Hematopoietic multipotent progenitor cell treated with erythropoietin and hydrocortisone succinate and interleukin-3 and kit ligand, for 6 days (in vitro differentiated cells): ENCODE data around the gene VSIG10L.
A peak's percentile ranks its signal among the peaks of the same experiment; 100 is the strongest.

ENCODE experiments used
- DNase-seq: peaks from one replicate; pipeline ENCODE4 v3.0.0-alpha.2; 2015

The VSIG10L gene

DNA sequence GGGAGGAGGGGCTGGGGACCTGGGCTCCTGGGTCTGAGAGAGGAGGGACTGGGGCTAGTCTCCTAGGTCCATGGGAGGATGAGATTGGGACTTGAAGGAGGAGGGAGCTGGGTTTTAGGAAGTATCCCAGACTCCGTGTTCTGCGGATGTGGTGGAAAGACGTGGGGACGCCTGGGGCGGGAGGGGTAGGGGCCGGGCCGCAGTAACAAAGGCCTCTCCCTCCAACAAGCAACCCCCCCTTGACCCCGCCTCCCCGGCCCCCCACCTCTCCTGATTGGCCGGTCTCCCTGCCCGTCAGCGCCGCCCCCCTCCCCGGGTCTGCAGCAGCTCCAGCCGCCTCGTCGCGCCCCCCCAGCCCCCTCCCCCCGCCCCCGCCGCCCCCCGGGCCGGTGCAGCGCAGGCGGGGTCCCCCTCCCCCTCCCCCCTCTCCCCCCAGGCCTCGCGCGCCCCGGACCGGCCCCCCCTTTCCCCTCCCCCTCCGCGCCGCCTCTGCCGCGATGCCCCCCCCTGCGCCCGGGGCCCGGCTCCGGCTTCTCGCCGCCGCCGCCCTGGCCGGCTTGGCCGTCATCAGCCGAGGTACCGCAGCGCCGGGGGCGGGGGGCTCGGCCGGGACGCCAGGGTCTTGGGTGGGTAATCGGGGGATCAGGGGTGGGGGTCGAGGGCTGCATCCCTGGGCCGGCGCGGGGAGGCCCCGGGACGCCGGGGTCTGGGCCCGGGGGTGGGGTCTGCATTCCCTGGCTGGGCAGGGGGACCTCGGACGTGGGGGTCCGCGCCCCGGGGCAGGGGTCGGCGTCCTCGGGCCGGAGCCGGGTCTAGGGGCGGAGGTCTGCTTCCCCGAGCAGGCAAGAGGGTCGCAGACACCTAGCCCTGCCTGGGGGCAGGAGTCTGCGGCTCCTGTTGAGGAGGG lies 30.3 kb downstream of the VSIG10L start, which contains the start of gene IGLON5:
Gene IGLON5 (plus strand): TSS at position 294 of the 907 bp plus-strand sequence. CDS start 204 bp downstream, at position 498.
- no peak for DNase-seq

DNA sequence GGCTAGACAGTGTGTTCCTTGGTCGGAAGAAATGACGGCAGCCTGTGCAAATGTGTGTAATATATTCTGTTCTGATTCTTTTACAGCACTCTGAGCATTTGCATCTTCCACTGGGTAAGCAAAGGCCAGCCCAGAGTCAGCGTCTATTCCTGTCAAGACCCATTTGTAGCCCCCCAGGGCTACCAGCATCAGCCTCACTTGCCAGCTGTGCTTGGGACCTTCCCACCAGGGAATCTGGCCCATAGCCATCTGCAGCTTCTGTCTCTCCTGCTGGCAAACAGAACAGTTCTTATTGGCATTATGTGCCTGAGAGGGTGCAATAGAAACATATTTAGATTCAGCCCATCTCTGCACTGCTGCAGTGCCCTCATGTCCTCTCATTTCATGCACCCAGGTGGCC lies 36.5 kb downstream of the VSIG10L start:
- DNase-seq = no peak

DNA sequence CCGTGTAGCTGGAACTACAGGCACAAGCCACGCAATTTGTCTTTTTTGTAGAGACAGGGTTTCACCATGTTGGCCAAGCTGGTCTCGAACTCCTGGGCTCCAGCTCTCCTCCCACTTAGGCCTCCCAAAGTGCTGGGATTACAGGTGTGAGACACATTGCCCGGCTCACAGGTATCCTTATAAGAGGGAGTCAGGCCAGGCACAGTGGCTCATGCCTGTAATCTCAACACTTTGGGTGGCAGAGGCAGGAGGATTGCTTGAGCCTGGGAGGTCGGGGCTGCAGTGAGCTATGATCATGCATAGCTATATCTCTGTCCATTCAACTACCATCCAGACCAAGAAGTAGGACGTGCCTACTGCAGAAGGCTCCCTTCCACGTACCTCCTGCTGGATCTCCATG lies 40.7 kb downstream of the VSIG10L start:
- DNase-seq = no peak

DNA sequence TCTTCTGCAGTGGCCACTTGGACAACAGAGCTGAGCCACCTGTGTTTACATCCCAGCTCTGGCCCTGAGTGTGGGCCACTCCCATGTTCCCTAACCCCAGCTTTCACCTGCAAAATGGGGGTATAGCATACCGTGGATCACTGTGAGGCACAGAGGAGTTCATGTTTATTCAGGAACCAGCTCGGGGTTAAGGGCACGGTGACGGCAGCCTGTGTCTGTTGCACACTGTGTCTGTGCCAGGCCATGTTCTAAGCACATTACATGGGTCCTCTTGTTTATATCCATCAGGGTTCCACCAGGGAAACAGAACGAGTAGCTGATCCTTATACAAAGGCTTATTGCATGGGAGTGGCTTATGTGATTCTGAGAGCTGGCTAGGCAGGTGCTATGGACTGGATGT lies 44.5 kb downstream of the VSIG10L start:
- DNase-seq = no peak

DNA sequence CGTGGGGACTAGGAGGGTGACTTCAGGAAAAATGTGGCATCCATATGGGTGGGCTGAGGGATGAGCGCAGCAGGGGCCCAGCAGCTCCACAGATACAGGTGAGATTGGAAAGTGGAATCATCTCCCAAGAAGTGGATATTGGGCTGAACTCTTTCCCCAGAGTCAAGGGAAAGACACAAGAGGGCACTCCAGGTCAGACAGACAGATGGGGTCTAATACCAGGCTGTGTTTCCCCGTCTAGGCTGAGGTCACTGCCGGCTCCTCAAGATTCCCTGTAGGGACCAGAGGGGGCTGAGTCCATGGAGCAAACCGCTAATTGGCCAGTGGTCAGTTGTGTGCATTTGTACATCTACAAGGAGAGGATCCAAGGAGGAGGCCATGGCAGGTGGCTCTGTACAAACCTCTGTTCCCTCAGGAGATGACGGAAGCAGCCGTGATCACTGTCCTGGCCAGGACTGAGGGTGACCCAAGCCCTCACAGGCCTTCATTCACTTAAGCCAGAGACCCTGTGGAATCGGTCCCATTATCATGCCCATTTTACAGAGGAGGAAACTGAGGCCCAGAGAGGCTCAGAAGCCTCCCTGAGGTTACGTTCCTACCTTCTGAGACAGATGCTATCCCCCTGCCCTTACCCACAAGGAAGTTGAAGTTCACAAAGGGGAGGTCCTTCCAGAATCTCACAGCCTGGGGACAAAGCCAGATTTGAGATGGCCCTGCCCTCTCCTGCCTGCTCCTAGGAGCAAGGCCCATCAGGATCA lies 45.4 kb downstream of the VSIG10L start:
- peak; percentile 15 for DNase-seq

DNA sequence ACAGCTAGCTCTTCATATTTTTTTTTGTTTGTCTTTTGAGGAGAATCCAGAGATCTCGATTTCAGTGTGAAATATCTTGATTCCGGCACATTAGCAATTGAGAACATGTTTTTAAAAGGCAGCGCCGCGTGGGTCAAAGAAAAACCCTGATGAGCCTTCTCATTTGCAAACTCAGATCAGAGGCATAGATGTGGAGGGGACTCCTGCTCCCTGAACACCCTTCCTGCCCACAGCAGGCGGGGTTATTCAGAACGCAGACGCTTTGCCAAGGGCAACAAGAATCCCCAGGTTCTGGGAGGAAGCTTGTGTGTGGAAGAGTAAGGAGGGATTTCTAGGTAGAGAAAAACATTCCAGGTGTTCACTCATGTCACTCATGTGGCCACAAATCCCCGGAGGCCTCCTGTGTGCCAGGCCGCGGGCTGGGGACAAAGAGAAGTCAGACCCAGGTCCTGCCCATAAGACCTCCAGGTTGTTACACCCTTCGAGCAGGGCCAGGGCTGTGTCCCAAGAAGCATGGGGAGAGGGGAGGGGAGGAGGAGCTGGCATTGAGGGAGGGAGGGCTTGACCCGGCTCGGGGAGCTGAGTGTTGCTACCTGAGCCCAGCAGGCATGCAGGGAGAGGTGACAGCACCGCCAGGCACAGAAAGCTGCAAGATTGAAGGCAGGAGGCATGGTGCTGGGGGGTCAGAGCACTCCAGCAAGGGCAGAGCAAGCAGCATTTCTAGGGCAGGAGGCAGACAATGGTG lies 46.4 kb downstream of the VSIG10L start:
- DNase-seq = no peak

DNA sequence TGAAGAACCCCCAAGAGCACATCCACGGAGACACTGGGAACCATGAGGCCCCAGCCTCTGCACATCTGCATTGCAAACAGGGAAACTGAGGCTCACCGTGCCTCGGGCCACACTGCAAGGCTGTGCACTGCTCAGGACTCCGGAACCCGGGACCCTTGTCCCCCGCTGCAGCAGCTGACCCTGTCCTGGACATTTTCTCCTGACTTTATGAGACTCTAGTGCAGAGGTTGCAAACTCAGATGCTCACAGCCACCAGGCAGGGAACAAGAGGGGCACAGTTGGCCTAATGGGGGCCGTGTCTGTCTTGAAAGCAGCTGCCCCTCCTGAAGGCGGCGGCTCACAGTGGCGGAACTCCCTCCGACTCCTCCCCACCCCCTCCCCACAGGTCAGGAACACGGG lies 47.0 kb downstream of the VSIG10L start:
- no peak for DNase-seq

DNA sequence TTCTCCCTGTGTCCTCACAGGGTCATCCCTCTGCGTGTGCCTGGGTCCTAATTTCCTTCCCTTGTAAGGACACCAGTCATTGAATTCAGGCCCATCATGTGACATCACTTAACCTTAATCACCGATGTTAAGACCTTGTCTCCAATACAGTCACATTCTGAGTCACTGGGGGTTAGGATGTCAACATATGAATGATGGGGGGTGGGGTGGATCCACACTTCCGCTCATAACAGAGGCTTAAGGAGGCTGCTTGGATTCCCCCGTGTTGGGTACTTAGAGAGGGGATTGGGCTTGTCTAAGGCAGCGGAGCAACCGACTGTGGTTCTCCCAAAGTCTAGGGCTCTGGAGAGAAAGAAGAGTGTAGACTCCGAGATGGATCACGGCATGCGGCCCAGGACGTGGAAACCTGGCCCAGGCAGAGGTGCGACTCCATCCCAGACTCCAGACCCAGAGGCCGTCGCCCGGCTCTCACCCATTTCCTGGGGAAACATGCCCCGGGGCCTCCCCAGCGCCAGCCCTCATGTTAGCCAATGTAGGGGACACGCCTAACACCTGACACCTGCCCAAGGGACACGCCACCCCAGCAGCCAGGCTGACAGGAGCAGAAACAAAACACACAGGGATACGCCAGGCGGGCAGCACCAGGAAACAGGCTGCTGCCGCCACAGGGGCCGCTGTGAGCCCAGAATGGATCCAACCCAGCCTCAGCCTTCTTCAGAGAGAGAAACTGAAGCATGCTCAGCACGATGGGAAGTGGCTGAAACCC lies 47.5 kb downstream of the VSIG10L start:
- DNase-seq = no peak

DNA sequence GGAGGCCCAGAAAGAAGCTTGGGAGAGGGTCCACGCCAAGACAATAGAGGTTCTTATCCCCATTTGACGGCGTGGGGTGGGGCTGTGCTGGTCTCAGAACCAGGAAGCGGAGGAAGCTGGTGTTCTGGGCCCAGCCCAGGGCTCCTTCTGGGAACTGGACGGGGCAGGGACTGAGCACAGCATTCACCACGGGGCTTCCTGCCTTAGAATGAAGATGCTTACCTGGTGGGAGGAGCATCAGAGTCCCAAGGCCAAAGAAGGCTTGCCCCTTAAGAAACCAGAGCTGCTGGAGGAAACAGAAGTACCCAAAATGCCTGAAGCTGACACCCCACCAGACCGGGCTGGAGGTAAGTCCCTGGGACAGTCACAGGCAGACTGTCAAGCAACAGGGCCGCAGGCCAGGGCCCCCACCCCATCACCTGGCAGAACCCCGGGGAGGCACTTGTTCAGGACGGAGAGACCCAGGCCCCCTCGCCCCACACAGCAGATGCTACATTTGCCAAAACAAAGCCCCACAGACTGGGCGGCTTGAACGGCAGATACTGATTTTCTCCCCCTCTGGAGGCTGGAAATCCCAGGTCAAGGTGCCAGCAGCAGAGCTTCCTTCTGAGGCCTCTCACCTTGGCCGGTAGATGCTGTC lies 48.2 kb downstream of the VSIG10L start:
- DNase-seq = no peak

DNA sequence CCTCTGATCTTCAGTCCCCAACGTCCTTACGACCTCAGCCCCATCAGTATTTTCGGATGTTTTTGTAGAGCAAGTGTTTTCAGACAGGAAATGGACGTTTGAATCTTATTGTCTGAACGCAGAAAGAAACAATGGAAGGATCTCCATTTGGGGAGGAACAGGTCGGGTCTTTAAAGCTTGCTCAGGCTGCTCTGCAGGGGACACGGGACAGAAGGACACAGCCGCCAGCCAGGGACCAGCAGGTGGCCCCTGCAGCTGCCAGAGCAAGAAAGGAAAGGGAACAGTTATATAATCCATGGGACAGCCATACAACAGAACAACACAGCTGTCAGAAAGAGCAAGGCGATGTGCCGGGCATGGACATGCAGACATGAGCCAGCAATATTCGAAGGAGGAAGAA lies 49.0 kb downstream of the VSIG10L start:
- DNase-seq = no peak

DNA sequence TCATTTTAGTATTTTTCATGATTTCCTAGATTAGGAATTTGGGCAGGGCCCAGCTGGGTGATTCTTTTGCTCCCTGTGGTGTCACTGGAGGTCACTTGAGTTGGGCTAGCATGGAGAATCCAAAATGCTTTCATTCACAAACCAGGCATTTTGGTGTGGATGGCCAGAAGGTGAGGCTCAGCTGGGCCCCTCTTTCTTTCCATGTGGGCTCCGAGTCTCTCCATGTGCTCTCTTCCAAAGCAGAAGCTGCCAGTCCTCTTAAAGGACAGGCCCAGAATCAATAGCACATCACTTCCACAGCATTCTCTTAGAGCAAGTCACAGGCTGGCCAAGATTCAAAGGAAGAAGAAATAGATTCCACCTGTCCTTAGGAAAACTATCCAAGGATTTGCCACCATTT lies 52.3 kb downstream of the VSIG10L start:
- no peak for DNase-seq

DNA sequence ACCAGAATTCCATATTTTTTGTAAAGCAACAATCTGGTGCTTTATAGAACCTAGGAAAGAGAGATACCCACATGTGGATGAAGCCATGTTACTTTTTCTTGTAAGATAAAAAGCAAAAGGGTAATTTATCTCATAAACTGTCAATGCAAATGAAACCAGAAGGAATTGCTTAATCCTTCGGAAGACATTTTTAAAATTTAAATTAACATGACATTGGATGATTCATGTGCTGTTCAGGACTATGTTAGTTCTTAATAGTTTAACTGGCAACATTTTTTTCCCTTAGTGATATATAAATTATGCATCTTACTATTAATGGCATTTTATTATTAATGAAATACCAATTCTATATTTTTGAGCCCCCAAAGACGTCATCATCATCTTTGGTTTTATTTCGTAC lies 56.3 kb downstream of the VSIG10L start:
- DNase-seq = no peak

DNA sequence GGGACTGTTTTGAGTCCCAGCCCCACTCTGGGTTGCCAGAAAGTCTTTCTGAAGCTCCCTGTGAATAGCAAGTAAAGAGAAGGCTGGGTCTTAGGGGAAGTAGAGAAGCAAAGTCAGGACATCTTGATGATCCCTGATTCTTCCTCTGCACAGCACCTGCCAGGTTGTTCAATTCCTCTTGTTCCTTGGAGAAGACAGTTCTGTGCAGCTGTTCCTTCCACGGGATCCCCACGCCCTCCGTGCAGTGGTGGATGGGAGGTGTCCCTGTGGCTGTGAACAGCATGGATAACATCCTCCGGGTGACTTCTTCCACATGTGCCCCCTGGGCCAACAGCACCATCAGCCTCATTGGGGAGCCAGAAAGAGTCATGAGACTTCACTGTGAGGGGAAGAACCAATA lies 59.6 kb downstream of the VSIG10L start:
- DNase-seq = no peak
